Measurements from ENCODE around the gene SLC2A3.
"Not testable (repeated sequence)": the region's sequence is repeated elsewhere in the genome, so short reads cannot be mapped to it uniquely, and the experiment has no call there.

Gene SLC2A3

DNA sequence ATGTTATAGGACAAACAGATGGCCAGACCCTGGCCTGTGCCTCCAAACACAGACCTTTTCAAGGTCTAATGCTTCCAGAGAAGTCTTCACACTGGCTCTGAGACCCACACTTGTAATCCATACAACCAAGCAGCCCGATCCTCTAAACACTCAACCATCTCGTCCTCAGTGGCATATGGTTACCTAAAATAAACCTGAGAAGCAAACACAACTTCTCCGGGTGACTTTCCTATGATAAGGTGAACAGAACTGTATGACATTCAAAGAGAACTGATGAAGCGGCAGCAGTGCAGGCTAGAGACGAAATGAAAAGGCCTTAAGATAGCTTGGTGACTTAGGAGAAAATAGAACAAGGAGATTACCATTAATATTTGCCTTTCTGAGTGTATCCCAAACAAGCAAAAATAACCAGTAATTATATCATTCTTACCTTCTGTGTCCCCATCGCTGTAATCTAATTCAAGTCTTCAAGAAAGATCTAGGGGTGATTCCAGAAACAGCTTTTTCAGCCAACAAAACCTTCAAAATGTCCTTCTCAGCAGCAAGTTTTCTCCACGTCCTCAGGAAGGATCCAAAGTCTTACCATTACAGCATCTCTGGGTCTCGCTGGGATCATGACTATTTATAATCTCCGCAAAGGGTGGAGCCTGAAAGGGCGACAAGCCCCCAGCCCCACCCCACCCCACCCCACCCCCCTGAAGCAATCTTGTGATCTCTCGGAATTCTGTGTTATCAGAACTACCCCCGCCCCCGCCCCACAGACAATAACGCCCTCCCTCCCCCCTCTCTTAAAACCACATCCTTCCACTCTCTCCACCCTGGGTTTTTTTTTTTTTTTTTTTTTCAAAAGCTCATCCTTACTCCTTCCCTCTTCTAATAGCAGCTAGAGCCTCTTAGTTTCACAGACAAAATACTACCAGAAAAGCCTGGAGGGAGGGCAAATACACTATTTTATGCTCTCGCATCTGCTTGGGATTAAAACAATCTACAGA, at the start of gene SLC2A3:
TSS of gene SLC2A3 (minus strand) at position 598 of the 992 bp plus-strand sequence. CDS start at position 445, 153 bp downstream.
- FAIRE-seq (peak; percentile 66), DNase-seq (ENCODE audit: extremely low spot score, insufficient read length, low read depth) (peak; percentile 62)

- no peak for DNase-seq (ENCODE audit: extremely low spot score, insufficient read length, low read depth)
- no peak for FAIRE-seq
Measured at GRCh38 chr12:7984900-7985299, 48.9 kb upstream of the SLC2A3 start.

- not testable (repeated sequence) for DNase-seq (ENCODE audit: extremely low spot score, insufficient read length, low read depth); FAIRE-seq
Measured at GRCh38 chr12:7983460-7983859, 47.5 kb upstream of the SLC2A3 start.

GRCh38 chr12:7983019-7983418, 47.0 kb upstream of the SLC2A3 start:
- not testable (repeated sequence) for FAIRE-seq; DNase-seq (ENCODE audit: extremely low spot score, insufficient read length, low read depth)

DNA sequence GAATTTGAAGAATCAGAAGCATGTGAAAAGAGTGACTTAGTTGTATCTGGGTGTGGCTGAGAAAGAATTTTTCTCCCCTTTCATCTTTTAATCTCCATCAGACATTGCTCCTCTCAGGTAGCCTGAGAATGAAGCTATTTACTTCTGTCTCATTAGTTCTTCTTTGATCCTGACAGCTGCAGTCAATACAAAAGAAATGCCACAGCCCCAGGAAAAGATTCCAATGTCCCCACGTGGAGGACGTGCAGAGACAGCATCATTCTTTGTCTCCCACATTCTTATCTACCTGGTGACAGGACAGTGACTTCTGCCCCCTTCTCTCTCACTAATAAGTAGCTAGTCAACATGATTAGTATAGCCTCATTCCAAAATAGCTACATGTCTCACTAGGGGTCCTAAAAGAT, 46.3 kb upstream of the SLC2A3 start:
- not testable (repeated sequence) for FAIRE-seq; DNase-seq (ENCODE audit: extremely low spot score, insufficient read length, low read depth)

GRCh38 chr12:7981446-7981845, 45.5 kb upstream of the SLC2A3 start:
- FAIRE-seq (no peak), DNase-seq (ENCODE audit: extremely low spot score, insufficient read length, low read depth) (no peak)

- FAIRE-seq: peak; percentile 79
Measured at GRCh38 chr12:7977351-7978124, 41.6 kb upstream of the SLC2A3 start.

GRCh38 chr12:7973457-7973825, 37.5 kb upstream of the SLC2A3 start:
- FAIRE-seq: no peak
- DNase-seq (ENCODE audit: extremely low spot score, insufficient read length, low read depth): no peak

More at GRCh38 chr12:7977351-7978124, 41.6 kb upstream of the SLC2A3 start:
- DNase-seq (ENCODE audit: extremely low spot score, insufficient read length, low read depth): not testable (repeated sequence)

GRCh38 chr12:7972734-7973456, 36.9 kb upstream of the SLC2A3 start:
- no peak for FAIRE-seq

DNA sequence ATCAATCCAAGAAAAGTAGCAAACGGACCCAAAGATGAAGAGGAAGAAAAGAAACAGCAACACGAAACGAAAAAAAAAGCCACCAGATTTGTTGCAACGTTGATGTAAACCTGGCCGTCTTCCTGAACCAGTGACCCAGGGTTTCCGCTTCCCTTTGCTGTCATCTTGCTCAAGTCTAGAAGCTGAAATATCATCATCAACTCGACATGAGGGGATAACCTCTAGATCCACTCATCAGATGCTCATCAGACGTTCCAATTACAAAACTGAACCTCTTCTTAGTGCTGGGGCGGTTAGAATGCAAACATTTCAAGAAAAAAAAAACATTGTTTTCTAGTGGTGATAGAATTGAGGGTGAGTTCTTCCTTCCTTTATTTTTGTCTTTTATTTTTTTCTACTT, 36.3 kb upstream of the SLC2A3 start:
- FAIRE-seq: peak; percentile 76
- DNase-seq (ENCODE audit: extremely low spot score, insufficient read length, low read depth): not testable (repeated sequence)

More at GRCh38 chr12:7972734-7973456, 36.9 kb upstream of the SLC2A3 start:
- DNase-seq (ENCODE audit: extremely low spot score, insufficient read length, low read depth): no peak

DNA sequence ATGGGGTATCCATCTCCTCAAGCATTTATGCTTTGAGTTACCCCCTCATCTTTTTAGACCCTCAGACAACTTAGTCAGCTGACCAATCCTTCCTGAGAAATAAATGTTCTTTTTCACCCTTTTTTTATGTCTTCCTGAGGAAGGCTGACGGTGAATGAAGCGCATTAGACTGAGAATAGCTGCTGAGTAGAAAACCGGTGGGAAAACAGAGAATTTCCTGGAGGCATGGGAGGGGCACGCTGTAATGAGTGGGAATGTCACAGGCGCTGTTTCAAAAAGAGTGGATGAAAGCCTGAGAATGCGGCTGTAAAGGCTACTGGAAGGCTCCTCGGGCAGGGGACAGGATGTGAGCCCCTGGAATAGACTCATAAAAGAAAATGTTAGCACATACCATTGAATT, 35.8 kb upstream of the SLC2A3 start:
- peak; percentile 50 for FAIRE-seq
- not testable (repeated sequence) for DNase-seq (ENCODE audit: extremely low spot score, insufficient read length, low read depth)

DNA sequence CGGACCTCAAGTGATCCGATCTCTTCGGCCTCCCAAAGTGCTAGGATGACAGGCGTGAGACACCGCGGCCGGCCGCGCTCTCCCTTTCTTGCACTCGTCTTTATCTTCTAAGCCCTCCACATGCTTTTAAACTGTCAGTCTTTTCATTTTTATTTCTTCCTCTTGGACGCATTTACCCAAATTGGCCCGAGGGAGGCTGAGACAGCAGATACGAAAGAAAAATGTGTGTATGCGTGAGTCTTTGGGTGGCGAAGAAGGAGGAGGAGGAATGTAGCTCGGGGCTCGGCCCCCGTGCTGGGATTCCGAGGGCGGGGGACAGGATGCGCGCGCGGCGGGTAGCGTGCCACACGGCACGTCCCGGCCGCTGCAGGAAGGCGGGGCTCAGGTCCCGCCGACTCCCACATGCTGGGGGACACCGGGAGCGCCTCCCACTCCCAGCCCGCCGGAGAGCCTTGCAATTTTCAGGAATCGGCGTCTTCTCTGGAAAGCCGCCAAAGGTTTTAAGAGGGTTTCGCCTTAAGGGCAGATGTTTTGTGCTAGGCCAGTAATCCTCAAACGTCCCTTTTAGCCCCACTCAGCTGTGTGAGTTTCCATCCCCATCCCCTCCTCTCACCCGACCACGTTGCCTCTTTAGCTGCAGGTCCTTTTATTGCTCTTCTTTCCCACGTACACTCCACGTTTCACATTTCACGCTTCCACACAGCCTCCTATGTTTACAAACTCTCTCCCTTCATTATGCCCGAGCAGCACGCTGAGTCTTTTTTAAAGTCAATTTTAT, 34.7 kb upstream of the SLC2A3 start:
- peak; percentile 88 for FAIRE-seq
- peak; percentile 74 for DNase-seq (ENCODE audit: extremely low spot score, insufficient read length, low read depth)

DNA sequence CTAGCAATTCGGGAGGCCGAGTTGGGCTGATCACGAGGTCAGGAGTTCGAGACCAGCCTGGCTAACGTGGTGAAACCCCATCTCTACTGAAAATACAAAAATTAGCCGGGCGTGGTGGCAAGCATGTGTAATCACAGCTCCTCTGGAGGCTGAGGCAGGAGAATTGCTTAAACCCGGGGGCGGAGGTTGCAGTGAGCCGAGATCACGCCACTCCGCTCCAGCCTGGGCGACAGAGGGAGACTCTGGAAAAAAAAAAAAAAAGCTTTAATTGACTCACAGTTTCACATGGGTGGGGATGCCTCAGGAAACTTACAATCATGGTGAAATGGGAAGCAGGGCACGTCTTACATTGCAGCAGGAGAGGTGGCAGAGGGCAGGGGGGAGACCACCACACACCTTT, 30.6 kb upstream of the SLC2A3 start:
- DNase-seq (ENCODE audit: extremely low spot score, insufficient read length, low read depth) (no peak), FAIRE-seq (no peak)

DNA sequence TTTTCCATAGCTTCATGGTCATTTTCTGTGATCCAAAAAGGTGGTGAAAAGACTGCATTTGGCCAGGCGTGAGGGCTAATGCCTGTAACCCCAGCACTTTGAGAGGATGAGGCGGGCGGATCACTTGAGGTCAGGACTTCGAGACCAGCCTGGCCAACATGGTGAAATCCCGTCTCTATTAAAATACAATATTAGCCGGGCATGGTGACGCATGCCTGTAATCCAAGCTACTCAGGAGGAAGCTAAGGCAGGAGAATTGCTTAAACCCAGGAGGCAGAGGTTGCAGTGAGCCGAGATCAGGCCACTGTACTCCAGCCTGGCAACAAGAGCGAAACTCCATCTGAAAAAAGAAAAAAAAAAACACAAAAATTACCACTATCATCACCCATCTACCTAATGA, 28.7 kb upstream of the SLC2A3 start:
- FAIRE-seq; DNase-seq (ENCODE audit: extremely low spot score, insufficient read length, low read depth): not testable (repeated sequence)

DNA sequence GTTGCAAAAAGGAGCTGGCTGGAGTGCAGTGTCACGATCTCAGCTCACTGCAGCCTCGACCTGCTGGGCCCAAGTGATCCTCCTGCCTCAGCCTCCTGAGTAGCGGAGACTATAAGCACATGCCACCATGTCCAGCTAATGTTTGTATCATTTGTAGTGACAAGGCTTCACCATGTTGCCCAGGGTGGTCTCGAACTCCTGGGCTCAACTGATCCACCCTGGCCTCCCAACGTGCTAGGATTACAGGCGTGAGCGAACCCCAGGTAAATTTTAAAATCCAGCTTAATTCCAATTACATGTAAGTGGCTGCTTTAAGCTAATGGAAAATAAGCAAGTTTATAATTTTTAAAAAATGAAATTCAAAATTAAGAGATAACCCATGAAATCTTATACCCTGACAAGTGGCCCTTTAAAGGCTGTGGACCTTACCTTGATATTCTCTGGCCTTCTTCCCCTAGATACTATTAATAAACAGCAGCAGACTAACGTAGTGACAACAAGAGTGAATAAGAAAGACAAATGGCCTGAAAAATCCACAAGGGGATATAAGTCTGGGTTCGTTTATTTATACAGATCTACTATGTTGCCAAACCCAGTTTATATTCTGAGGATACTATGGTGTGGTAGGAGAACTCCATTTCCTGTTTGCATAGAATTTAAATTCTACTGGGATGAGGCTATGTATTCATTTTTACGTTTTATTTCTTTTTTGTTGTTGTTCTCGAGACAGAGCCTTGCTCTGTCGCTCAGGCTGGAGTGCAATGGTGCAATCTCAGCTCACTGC, 25.6 kb upstream of the SLC2A3 start:
- FAIRE-seq: no peak
- no peak for DNase-seq (ENCODE audit: extremely low spot score, insufficient read length, low read depth)

DNA sequence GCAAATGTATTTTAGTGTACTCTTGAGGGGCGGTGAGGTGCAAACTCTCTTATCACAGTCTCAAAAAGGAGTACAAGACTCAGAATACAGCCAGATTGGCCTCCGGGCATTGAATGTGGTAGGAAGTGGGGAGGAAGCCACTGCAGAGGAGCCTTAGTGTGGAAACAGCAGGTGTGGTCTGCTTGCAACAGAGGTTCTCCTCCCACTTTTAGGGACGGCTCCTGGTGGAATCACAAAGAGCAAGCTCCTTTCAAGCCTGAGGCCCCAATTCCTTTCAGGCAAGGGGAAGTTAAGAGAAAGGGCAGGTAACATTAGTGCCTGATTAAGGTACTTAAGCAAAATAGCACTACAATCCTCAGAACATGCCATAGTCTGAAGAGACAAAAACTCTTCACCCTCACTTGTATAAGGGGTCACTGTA, 23.7 kb upstream of the SLC2A3 start:
- no peak for DNase-seq (ENCODE audit: extremely low spot score, insufficient read length, low read depth)
- FAIRE-seq: peak; percentile 69

- no peak for FAIRE-seq
- DNase-seq (ENCODE audit: extremely low spot score, insufficient read length, low read depth): no peak
Measured at GRCh38 chr12:7959278-7959677, 23.3 kb upstream of the SLC2A3 start.

GRCh38 chr12:7954877-7955276, 18.9 kb upstream of the SLC2A3 start:
- not testable (repeated sequence) for FAIRE-seq; DNase-seq (ENCODE audit: extremely low spot score, insufficient read length, low read depth)
